ENCODE data around the gene NEO1.

NEO1 gene

DNA sequence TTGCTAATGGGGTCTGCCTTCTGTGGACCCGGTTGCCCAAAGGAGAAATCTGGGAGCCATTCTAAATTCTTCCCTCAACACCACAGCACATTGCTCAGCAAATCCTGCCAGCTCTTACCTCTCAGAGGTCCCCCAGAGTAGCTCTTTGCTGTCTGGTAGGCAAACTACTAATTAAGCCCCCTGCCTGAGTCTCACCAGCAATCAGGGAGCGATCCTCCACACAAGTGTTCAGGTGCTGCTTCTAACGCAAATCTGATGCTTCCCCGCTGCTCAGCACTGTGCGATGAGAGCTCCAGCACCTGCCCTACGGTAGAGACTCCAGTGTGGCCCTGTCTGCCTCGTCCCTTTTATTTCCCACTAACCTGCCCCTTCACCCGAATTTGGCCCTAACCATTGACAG, 256.0 kb downstream of the NEO1 start:
- DNase-seq (ENCODE audit: low spot score): no peak

GRCh38 chr15:73313861-73314260, 261.6 kb downstream of the NEO1 start:
- no peak for DNase-seq (ENCODE audit: low spot score)

GRCh38 chr15:73317651-73318462, 265.6 kb downstream of the NEO1 start:
- no peak for DNase-seq (ENCODE audit: low spot score)

DNA sequence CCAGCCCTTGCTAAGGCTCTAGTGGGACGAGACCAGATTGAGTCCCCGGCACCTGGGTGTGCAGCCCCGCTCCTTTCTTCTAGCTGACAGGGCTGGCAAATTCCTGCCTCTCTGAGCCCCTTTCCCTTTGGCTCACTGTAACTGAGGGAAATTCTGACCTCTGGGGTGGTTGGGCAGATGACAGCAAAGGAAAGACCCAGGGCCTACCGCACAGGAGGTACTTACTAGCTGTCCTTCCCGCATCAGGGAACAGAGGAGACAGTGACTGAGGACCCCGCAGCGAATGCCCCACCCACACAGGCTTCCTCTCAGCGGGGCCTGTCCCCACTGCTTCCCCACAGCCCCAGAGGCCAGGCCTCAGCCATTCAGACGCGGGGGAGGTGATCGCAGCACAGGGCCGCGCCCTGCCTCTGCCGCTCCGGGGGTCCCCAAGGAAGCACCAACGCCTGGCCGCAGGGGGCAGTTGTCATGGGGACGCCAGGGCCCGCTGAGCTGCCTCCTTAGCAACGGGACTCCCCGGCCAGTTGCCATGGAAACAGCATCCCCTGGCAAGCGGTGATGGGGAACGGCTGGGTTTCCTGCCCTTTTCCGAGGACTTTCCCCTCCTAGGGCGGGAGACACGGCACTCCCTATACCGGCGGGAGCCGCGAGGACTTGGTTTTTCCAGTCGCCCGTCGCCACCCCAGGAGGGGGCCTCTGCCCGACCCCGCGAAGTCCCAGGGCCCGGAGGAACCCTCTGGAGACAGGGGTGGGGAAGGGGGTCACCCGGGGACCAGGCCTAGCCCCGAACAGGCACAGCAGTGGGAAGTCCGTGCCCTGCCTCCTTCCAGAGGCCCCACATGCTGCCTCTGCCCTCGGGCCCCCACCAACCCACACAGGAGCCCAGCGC, 266.4 kb downstream of the NEO1 start:
- no peak for DNase-seq (ENCODE audit: low spot score)

DNA sequence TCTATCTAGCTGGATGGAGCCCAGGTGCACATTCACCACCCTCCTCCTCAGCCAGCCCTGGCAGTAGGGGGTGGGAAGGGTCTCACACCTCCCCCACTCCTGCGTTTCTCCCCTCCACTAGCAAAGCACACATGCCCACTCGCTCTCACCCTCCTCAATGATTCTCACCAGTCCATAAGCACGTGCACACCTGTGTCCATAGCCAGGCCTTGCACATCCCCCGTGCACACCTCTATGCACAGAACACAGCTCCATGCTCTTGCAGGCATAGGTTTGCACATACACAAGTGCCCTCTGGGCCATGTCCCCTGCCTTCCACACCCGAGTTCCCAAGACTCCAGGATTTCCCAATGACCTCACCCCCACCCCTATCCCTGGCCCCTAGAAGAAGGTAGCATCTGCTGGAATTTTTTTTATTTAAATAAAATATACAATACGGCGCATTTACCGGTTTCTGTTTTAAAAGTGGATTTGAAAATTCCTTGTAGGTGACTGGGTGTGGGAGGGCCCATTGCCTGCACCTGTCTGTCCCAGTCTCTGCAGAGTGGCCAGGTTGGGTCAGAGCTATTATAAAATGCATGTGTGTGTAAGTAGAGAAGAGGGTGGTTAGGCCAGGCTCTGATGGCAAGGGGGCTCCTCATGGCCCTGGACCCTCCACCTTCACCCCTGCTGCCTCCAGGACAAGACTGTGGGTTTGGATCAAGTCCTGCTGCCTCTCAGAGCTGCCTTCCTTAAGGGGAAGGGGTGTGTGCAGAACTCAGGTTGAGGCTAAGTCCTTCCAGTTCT, 267.4 kb downstream of the NEO1 start:
- DNase-seq (ENCODE audit: low spot score): no peak

DNA sequence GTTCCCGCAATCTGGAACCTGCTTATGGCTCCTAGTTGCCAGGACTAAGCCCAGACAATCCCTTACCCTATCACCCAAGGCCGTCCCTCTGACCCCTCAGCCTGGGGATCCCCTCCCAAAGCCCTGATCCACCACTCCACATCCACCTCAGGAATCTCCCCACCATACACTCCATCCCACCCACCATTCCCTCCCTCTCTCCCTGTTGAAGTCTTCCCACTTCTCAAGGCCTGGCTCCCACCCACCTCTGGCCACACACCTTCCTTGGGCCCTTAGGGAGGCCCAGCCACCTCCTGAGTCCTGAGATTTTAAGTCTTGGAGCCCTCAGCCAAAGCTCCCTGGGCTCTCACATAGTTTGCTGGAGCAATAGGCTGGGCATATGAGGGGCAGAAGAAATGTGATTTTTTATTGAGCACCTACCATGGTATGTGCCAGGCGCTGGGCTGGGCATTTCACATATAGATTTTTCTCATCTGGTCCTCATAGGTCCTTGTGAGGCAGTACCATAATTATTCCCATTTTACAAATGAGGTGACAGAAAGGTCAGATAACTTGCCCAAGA, 268.4 kb downstream of the NEO1 start:
- no peak for DNase-seq (ENCODE audit: low spot score)

DNA sequence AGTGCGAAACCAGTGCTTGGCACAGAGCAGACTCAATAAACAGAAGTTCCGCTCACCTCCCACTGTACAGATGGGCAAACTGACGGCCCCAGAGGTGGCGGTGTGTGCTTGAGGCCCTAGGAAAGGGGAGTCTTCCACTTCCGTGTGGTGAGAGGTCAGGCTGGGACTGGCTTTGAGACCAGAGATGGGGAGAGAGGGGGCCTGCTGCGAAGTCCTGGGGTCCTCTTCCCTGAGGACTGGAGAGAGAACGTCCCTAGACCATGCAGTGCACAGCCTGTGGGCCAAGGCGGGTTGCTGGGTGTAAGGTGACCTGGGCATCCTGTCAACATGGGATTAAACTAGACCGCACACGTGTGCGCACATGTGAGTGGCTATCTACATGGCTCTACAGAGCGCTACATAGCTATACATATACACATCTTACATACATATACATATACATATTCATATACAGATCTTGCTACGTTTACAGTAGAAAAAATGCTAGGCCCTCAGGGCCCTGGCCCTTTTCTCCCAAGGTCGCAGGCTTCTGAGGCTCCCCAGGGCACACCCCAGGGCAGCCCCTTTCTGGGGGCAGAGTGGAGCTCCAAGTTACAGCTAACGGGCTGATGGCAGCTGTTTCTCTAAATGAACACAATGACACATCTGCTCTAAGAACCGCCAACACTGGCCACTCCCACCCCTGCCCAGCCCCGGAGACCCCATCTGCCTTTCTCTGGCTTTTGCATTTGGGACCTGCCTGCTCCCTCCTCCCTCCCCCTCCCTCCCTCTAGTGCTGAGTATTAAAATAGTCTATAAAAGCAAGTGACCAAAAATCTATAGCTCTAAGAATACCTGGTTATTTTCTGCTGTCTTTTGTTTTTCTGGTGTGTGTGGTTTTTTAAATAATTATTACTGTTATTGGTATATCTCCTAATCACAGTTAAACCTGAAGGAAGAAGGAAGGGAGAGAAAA, 269.5 kb downstream of the NEO1 start:
- no peak for DNase-seq (ENCODE audit: low spot score)

GRCh38 chr15:73322665-73323373, 270.6 kb downstream of the NEO1 start:
- no peak for DNase-seq (ENCODE audit: low spot score)

GRCh38 chr15:73323374-73323955, 271.2 kb downstream of the NEO1 start:
- DNase-seq (ENCODE audit: low spot score): no peak

DNA sequence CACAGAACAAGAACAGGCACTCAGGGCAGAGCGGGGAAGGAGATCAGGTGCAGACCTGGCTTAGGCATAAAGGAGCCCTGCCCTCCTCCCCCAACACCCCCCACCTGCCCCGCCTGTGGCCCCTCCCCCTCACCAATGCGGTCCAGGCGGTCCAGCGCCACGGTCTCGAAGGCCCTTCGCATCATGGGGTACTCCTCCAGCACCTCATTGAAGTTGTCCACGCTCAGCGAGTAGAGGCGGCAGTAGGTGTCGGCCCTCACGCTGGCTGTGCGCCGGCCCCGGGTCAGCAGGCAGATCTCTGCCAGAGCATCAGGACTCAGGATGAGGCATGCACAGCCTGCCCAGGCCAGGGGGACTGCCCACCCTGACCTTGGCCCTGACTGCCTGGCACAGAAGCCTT, 271.7 kb downstream of the NEO1 start:
- DNase-seq (ENCODE audit: low spot score): no peak

DNA sequence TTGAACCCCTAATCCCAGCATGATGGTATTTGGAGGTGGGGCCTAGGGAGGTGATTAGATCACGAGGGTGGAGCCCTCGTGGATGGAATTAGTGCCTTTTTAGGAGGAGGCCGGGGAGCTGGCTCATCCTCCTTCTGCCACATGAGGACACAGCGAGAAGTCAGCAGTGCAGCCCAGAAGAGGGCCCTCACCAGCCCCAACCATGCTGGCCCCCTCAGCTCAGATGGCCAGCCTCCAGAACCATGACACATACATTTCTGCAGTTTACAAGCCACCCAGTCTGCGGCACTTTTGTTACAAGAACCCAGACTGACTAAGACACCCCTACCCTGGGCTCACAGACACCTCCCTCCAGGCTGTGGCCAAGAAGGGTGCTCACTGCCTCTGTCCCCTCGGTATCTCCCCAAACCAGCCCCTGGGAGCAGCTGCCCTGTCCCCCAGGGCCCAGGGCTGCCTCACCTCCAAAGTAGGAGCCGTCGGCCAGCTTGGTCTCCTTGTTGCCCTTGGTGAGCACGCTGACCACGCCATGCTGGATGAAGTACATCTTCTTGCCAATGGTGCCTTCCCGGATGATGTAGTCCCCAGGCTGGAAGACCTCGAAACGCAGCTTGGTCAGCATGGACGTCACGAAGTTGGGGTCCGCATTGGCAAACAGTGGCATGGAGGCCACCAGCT, 272.4 kb downstream of the NEO1 start:
- DNase-seq (ENCODE audit: low spot score): no peak

DNA sequence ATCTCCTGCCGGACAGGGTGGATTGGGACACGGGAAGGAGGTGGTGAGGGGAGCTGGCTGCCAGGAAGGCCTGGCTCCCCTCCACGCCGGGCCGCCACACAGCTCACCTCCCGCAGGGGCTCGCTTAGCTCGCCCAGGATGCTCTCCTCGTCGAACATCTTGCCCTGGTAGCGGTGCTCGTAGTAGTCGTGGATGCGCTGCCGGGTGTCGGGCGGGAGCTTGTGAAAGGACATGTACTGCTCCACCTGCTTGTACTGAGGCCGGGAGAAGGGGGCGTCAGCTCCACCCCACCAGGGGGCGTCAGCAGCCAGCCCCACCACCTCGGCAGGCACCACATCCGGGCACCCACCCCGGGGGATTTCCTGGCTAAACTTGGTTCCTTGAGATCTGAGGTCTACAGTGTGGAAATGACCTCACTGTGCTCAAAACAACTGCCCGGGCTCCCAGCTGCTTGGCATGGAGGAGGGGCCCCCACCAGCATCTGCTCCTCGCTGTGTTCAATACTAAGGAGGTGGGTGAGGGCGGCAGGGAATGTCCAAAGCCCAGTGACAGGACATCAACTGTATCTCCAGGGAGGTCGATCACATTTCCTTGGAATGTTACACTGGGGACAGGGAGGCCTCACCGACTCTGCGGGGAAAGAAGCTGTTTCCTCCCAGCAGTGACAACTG, 273.1 kb downstream of the NEO1 start:
- peak; percentile 47 for DNase-seq (ENCODE audit: low spot score)

- peak; percentile 39 for DNase-seq (ENCODE audit: low spot score)
These were observed 273.9 kb downstream of the NEO1 start for GRCh38 chr15:73326157-73326556.

DNA sequence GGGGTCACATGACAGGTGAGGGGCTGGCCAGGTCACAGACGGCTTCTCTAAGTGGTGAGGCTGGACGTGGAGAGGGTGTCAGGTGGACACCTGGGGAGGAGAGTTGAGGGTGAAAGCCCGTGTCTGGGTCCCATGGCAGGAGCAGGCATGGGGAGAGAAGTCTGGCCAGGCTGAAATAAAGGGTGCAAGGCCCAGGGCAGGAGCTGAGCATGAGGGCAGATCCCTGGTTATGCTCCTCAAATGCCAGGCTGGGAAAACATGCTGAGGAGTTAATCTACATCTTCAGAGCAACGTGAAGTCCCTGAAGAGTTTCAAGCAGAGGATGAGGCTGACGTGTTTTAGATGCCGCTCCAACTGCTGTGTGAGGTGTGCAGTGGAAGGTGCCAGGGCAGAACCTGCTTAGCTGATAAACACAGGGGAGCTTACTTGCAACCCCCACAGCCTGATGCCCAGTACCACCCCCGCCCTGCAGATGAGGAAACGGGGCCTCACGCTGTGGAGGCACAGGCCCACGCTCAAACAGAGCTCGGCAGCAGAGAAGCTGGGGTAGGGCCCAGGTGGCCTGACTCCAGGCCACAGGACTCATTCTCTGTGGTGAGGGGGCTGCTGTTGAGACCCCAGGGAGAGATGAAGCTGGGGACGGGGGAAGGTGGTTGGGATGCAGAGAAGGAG, 276.0 kb downstream of the NEO1 start:
- DNase-seq (ENCODE audit: low spot score): no peak

GRCh38 chr15:73328981-73329380, 276.7 kb downstream of the NEO1 start:
- no peak for DNase-seq (ENCODE audit: low spot score)

- no peak for DNase-seq (ENCODE audit: low spot score)
These were observed 277.4 kb downstream of the NEO1 start for GRCh38 chr15:73329501-73330200.

DNA sequence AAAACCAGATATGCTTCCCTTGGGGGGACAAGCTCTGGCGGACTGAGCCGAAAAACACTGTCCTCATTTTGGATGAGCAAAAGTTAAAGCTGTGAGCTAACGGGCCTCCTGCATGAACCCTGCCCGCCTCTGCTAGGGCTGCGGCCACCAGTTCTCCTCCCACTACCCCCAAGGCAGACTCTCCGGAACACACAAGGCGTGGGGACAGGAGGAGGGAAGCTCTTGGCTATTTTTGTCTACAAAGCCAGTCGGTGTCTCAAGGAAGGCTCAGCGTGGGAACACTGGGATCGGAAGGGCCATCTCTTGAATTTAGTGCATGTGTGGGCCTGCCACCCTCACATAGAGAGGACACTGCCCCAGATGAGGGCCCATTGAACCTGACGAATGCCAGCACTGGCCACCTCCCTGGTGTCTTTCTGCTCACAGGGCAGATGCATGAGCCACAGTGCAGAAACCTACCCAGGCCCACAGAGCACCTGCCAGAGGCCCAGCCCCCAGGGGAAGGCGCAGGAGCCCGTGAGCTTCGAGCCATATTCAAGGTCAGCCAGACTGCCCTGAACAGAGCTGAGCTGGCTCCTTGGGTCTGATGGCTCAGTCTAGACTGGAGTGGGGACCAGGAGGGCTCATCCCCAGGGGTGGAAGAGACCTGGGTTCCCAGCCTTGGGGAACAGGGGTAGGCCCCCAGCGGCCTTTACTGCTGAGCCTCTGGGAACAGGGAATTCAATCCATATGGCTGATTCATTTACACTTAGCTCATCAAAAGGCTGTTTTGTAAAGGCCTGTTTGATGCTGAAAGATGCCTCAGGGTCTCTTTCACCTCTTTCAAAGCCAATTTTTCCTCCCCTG, 278.2 kb downstream of the NEO1 start:
- no peak for DNase-seq (ENCODE audit: low spot score)

Measured in hepatic stellate cell (primary cell).